Osteocyte (in vitro differentiated cells): Measurements from ENCODE around the gene PSMG2. TPM values are rescaled to one million over a fixed set of nuclear protein-coding genes. Genes with fewer than 3 reads are reported as not detected.

Experiments
- DNase-seq: peaks from one replicate; pipeline ENCODE4 v3.0.0; 2021; ENCODE audit warnings: mixed read lengths; ENCODE audit not compliant: unreplicated experiment; ENCODE audit errors: extremely low spot score
- H3K27ac Mint-ChIP-seq: one replicate; pipeline ENCODE4 v1.8.0; 2021; ENCODE audit warnings: mild to moderate bottlenecking, mixed read lengths; ENCODE audit not compliant: unreplicated experiment
- H3K27me3 Mint-ChIP-seq: one replicate; pipeline ENCODE4 v1.8.0; 2021; ENCODE audit warnings: mixed read lengths; ENCODE audit not compliant: unreplicated experiment
- H3K36me3 Mint-ChIP-seq: one replicate; pipeline ENCODE4 v1.8.0; 2021; ENCODE audit warnings: mixed read lengths; ENCODE audit not compliant: unreplicated experiment
- H3K4me1 Mint-ChIP-seq: one replicate; pipeline ENCODE4 v1.8.0; 2021; ENCODE audit warnings: mixed read lengths; ENCODE audit not compliant: unreplicated experiment
- H3K4me3 Mint-ChIP-seq: one replicate; pipeline ENCODE4 v1.8.0; 2021; ENCODE audit warnings: mild to moderate bottlenecking, moderate library complexity, mixed read lengths; ENCODE audit not compliant: unreplicated experiment
- H3K9me3 Mint-ChIP-seq: one replicate; pipeline ENCODE4 v1.8.0; 2021; ENCODE audit warnings: mixed read lengths; ENCODE audit not compliant: unreplicated experiment
- total RNA-seq: library from RNA; stranded (reverse); gene quantifications from 2 replicates; pipeline ENCODE4 v1.2.1, GENCODE V29; 2021
- TF ChIP-seq, protein P1 (sequence below): fragments of 200-600 bp; sonication (generic); IDR thresholded peaks from 2 replicates; pipeline ENCODE4 v1.5.0; 2021; ENCODE audit warnings: antibody characterized with exemption, mild to moderate bottlenecking, moderate library complexity

The PSMG2 gene
- total RNA-seq, 1 donor from 2014 or later, result 63.4 TPM

DNA sequence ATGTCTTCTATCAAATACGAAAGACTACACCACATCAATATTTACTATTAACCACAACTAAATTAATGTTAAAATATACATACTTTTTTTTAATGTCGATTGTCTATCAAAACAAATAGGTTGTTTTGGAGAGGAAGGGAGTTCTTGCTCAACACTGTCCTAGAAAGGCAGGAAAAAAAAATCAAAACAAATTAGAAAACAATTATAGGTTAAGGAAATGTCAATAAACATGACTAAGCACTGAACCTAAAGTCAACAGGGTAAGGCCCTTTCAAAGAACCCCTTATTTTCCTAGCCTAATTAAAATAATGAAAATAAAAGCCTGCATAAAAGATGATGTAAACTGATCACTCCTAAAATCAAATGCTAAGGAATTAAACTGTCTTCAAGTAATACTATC is 3.1 kb upstream of the PSMG2 start:
- Mint-ChIP-seq H3K4me1 (peaks cover 30% of the 10 kb centered on the region), H3K27me3 (no peaks in the 10 kb centered on the region), H3K9me3 (no peaks in the 10 kb centered on the region), H3K36me3 (peaks cover 11% of the 10 kb centered on the region), H3K4me3 (no peak overlapping the region), H3K27ac (no peak overlapping the region)
- DNase-seq, result no peak
- TF ChIP-seq, protein P1, sequence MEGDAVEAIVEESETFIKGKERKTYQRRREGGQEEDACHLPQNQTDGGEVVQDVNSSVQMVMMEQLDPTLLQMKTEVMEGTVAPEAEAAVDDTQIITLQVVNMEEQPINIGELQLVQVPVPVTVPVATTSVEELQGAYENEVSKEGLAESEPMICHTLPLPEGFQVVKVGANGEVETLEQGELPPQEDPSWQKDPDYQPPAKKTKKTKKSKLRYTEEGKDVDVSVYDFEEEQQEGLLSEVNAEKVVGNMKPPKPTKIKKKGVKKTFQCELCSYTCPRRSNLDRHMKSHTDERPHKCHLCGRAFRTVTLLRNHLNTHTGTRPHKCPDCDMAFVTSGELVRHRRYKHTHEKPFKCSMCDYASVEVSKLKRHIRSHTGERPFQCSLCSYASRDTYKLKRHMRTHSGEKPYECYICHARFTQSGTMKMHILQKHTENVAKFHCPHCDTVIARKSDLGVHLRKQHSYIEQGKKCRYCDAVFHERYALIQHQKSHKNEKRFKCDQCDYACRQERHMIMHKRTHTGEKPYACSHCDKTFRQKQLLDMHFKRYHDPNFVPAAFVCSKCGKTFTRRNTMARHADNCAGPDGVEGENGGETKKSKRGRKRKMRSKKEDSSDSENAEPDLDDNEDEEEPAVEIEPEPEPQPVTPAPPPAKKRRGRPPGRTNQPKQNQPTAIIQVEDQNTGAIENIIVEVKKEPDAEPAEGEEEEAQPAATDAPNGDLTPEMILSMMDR, result no peak

DNA sequence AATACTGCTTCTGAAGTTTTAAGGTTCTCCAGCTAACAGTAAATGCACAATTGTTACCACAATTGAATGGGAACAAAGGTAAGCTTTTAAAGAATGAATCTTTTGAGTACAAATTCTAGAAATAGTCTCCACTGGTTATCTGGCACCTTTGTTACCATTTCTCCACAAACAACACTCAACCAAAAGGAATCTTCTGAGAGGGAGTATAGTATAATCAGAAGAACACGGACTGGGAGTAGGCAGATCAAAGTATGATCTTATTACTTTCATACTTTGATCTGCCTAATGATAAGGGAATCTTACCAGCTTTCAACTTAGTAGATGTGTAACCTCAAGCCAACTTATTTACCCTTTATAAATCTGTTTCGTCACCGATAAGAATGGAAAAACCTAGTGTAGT is 1.7 kb upstream of the PSMG2 start:
- peak overlapping the region; percentile 55 for H3K27ac Mint-ChIP-seq
- H3K27me3 Mint-ChIP-seq, result no peaks in the 10 kb centered on the region
- DNase-seq, result no peak
- H3K9me3 Mint-ChIP-seq, result no peaks in the 10 kb centered on the region
- TF ChIP-seq, protein P1, result no peak
- peaks cover 34% of the 10 kb centered on the region for H3K4me1 Mint-ChIP-seq
- H3K4me3 Mint-ChIP-seq, result peak overlapping the region; percentile 95
- peaks cover 11% of the 10 kb centered on the region for H3K36me3 Mint-ChIP-seq

DNA sequence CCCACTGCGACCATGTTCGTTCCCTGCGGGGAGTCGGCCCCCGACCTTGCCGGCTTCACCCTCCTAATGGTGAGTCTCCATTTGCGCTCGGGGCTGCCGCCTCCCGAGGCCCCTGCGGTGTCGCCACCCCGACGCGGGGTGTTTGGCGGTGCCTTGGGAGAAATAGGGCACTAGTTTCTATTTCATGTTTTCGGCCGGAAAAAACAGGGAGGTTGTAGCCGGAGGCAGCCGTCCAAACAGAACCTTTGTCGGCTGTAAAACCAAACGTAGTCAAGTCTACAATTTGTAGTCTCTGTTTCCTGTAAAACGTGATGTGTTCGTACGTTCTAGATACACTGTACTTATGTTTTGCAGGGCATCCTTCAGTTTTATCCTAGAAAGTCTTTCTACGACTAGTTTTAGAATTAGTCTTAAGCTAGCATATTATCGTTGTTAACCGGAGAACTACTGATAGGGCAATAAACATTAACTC is 290 bp downstream of the PSMG2 start:
- Mint-ChIP-seq H3K27me3 (no peaks in the 10 kb centered on the region), H3K4me3 (peak overlapping the region; percentile 95), H3K4me1 (peaks cover 34% of the 10 kb centered on the region), H3K9me3 (no peaks in the 10 kb centered on the region), H3K27ac (peak overlapping the region; percentile 99), H3K36me3 (peaks cover 17% of the 10 kb centered on the region)
- DNase-seq, result no peak
- TF ChIP-seq, protein P1, result no peak

DNA sequence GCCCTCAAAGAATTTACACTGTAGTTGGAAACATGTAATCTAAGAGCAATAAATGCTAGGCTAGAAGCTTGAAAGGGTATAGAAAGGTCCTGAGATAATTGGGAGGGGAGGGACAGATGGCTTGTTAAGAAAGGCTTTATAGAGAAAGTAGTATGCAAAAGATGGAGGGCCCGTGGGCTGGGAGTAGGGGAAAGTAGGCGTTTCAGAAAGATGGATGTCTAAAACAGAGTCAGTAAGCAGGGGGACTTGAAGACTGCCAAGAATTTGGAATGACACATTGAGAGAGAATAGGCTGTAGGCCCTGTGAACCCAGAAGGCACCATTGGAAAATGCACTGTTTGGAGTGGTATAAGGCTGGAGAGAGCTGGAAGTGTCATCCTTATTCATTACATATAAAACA is 822 bp downstream of the PSMG2 start:
- no peaks in the 10 kb centered on the region for H3K27me3 Mint-ChIP-seq
- peaks cover 14% of the 10 kb centered on the region for H3K36me3 Mint-ChIP-seq
- DNase-seq, result no peak
- peak overlapping the region; percentile 99 for H3K27ac Mint-ChIP-seq
- H3K4me3 Mint-ChIP-seq, result peak overlapping the region; percentile 95
- peaks cover 34% of the 10 kb centered on the region for H3K4me1 Mint-ChIP-seq
- H3K9me3 Mint-ChIP-seq, result no peaks in the 10 kb centered on the region
- TF ChIP-seq, protein P1, result no peak

DNA sequence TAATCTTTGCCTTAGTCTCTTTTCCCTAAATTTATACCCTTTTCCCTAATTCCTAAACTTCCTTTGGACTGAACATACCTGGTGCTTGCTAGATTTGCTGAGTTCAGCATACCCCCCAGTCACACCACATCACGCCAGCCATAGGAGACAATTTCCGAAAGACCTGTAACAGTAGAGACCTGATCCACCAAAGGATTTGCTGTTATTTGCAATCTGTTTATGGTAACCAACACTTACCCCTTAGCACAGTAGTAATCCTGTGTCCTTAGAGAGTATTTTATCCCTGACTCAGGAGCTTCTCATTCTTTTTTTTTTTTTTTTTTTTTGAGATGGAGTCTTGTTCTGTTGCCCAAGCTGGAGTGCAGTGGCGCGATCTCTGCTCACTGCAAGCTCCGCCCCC is 8.6 kb downstream of the PSMG2 start:
- no peak for DNase-seq
- no peak overlapping the region for H3K27ac Mint-ChIP-seq
- peaks cover 24% of the 10 kb centered on the region for H3K36me3 Mint-ChIP-seq
- no peaks in the 10 kb centered on the region for H3K4me1 Mint-ChIP-seq
- TF ChIP-seq, protein P1, result no peak
- H3K27me3 Mint-ChIP-seq, result no peaks in the 10 kb centered on the region
- H3K9me3 Mint-ChIP-seq, result no peaks in the 10 kb centered on the region
- no peak overlapping the region for H3K4me3 Mint-ChIP-seq
